MM.1S (cell line): Measurements from ENCODE around the gene TMEM40.

Source experiments
- EZH2 ChIP-seq: fragments of 300-600 bp; sonication (generic); optimal IDR thresholded peaks from 2 replicates; pipeline ENCODE3; 2017; ENCODE audit warnings: low read depth, mild to moderate bottlenecking, antibody characterized with exemption, low read length, mixed read lengths
- TF ChIP-seq, protein P1 (sequence below): fragments of 300-600 bp; sonication (generic); IDR thresholded peaks from 2 replicates; pipeline ENCODE4 v1.5.1; 2016; ENCODE audit warnings: antibody characterized with exemption, low read length, mixed read lengths

DNA sequence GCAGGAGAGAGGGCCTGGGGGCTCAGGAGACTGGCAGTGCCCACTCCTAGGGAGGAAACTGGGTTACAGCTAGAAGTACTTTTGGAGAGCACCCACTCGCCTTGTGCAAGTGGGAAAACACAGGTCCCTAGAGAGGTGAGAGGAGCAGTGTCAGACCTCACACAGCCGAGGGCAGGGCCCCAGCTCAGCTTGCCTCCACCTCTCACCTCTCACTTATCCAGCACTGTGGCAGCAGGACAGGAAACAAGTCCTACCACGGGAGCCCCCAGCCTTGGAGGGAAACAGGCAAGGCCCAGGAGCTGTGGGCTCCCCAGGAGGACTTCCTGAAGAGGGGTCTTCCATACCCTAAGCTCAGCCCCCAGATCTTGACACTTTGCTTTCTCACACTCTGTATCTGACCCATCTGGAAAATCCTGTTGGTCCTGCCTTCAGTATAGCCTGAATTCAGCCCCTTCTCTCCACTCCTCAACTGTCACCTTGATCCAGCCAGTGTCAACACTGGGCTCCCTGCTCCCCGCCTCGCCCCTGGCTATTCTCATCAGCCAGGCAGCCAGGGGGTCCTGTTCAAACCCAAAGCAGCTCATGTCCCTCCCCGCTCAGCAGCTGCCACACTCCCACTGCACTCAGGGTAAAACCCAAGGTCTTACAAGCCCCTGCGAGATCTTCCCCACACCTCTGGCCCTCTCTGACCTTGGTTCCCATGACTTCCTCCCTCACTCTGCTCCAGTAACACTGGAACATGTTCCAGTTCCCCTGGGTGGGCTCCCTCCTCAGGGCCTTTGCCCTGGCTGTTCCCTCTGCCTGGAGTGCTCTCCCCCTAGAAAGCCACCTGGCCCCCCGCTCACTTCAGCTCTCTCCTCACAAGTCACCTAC, 870 bp upstream of the TMEM40 start:
- TF ChIP-seq, protein P1, sequence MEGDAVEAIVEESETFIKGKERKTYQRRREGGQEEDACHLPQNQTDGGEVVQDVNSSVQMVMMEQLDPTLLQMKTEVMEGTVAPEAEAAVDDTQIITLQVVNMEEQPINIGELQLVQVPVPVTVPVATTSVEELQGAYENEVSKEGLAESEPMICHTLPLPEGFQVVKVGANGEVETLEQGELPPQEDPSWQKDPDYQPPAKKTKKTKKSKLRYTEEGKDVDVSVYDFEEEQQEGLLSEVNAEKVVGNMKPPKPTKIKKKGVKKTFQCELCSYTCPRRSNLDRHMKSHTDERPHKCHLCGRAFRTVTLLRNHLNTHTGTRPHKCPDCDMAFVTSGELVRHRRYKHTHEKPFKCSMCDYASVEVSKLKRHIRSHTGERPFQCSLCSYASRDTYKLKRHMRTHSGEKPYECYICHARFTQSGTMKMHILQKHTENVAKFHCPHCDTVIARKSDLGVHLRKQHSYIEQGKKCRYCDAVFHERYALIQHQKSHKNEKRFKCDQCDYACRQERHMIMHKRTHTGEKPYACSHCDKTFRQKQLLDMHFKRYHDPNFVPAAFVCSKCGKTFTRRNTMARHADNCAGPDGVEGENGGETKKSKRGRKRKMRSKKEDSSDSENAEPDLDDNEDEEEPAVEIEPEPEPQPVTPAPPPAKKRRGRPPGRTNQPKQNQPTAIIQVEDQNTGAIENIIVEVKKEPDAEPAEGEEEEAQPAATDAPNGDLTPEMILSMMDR: no peak
- TF ChIP-seq EZH2: no peak
